ENCODE results near the gene RYR3.

Gene RYR3

GRCh38 chr15:33279613-33280205 is 31.1 kb upstream of the RYR3 start:
- Histone ChIP-seq H3K27ac (ENCODE audit: low read length) (no peak overlapping the region), H3K27me3 (ENCODE audit: low read depth, low read length) (peaks cover 31% of the 10 kb centered on the region)

GRCh38 chr15:33282226-33283020 is 28.3 kb upstream of the RYR3 start:
- Histone ChIP-seq H3K9ac (ENCODE audit: low read length) (no peak overlapping the region), H4K20me1 (ENCODE audit: insufficient read depth, low read length) (no peaks in the 10 kb centered on the region)

More at GRCh38 chr15:33279613-33280205, 31.1 kb upstream of the RYR3 start:
- no peak for TF ChIP-seq EZH2phosphoT487 (IDR thresholded peaks at IDR 0.05; ENCODE audit: low read depth)
- TF ChIP-seq, protein P1, sequence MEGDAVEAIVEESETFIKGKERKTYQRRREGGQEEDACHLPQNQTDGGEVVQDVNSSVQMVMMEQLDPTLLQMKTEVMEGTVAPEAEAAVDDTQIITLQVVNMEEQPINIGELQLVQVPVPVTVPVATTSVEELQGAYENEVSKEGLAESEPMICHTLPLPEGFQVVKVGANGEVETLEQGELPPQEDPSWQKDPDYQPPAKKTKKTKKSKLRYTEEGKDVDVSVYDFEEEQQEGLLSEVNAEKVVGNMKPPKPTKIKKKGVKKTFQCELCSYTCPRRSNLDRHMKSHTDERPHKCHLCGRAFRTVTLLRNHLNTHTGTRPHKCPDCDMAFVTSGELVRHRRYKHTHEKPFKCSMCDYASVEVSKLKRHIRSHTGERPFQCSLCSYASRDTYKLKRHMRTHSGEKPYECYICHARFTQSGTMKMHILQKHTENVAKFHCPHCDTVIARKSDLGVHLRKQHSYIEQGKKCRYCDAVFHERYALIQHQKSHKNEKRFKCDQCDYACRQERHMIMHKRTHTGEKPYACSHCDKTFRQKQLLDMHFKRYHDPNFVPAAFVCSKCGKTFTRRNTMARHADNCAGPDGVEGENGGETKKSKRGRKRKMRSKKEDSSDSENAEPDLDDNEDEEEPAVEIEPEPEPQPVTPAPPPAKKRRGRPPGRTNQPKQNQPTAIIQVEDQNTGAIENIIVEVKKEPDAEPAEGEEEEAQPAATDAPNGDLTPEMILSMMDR (IDR thresholded peaks at IDR 0.05; ENCODE audit: low read depth, low read length): no peak
- no peaks in the 10 kb centered on the region for H3K4me1 ChIP-seq (ENCODE audit: low read length)
- H3K36me3 ChIP-seq (replicated peaks; ENCODE audit: low read depth, low read length): no peaks in the 10 kb centered on the region
- H3K4me3 ChIP-seq (ENCODE audit: low read length): no peak overlapping the region
- H3K9ac ChIP-seq (ENCODE audit: low read length): no peak overlapping the region
- no peaks in the 10 kb centered on the region for H4K20me1 ChIP-seq (ENCODE audit: insufficient read depth, low read length)
- H3K4me2 ChIP-seq (ENCODE audit: low read length): no peak overlapping the region
- H2AFZ ChIP-seq (ENCODE audit: low read depth, low read length): no peak overlapping the region
- no peaks in the 10 kb centered on the region for H3K9me3 ChIP-seq (ENCODE audit: insufficient read depth, low read length)
- no peaks in the 10 kb centered on the region for H3K79me2 ChIP-seq (ENCODE audit: low read length)

DNA sequence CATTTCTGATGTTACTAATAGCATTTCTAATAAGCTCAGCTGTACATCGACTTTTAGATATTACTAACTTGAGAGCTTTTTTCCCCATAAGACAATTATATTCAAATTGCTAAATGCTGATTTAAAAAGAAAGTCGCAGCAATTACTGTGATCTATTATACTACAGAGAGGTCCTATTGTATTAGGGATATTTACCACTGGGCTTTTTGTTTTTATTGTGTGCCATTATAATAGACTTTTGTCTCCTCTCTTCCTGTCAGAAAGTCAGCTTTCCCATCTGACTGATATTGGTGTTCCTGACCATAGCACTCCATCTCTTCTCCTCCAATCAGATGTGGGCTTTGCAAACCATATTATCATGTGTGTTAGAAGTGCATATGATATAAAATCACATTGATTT is 27.2 kb upstream of the RYR3 start:
- no peaks in the 10 kb centered on the region for H3K4me1 ChIP-seq (ENCODE audit: low read length)
- H3K4me2 ChIP-seq (ENCODE audit: low read length): no peak overlapping the region
- H3K4me3 ChIP-seq (ENCODE audit: low read length): no peak overlapping the region
- no peaks in the 10 kb centered on the region for H4K20me1 ChIP-seq (ENCODE audit: insufficient read depth, low read length)
- H3K9me3 ChIP-seq (ENCODE audit: insufficient read depth, low read length): no peaks in the 10 kb centered on the region
- H2AFZ ChIP-seq (ENCODE audit: low read depth, low read length): no peak overlapping the region
- no peaks in the 10 kb centered on the region for H3K36me3 ChIP-seq (replicated peaks; ENCODE audit: low read depth, low read length)
- peaks cover 14% of the 10 kb centered on the region; the same call in 1 of the 2 replicates for H3K27me3 ChIP-seq (ENCODE audit: low read depth, low read length)
- TF ChIP-seq, protein P1 (IDR thresholded peaks at IDR 0.05; ENCODE audit: low read depth, low read length): no peak
- no peak for TF ChIP-seq EZH2phosphoT487 (IDR thresholded peaks at IDR 0.05; ENCODE audit: low read depth)
- H3K9ac ChIP-seq (ENCODE audit: low read length): no peak overlapping the region
- H3K79me2 ChIP-seq (ENCODE audit: low read length): no peaks in the 10 kb centered on the region
- no peak overlapping the region for H3K27ac ChIP-seq (ENCODE audit: low read length)

More at GRCh38 chr15:33282226-33283020, 28.3 kb upstream of the RYR3 start:
- no peak overlapping the region for H3K4me2 ChIP-seq (ENCODE audit: low read length)
- H3K9me3 ChIP-seq (ENCODE audit: insufficient read depth, low read length): no peaks in the 10 kb centered on the region
- TF ChIP-seq, protein P1 (IDR thresholded peaks at IDR 0.05; ENCODE audit: low read depth, low read length): no peak
- TF ChIP-seq EZH2phosphoT487 (IDR thresholded peaks at IDR 0.05; ENCODE audit: low read depth): no peak
- H3K27ac ChIP-seq (ENCODE audit: low read length): no peak overlapping the region
- H2AFZ ChIP-seq (ENCODE audit: low read depth, low read length): no peak overlapping the region
- no peaks in the 10 kb centered on the region for H3K79me2 ChIP-seq (ENCODE audit: low read length)
- H3K27me3 ChIP-seq (ENCODE audit: low read depth, low read length): peaks cover 23% of the 10 kb centered on the region
- no peaks in the 10 kb centered on the region for H3K36me3 ChIP-seq (replicated peaks; ENCODE audit: low read depth, low read length)
- H3K4me3 ChIP-seq (ENCODE audit: low read length): no peak overlapping the region
- H3K4me1 ChIP-seq (ENCODE audit: low read length): no peaks in the 10 kb centered on the region

DNA sequence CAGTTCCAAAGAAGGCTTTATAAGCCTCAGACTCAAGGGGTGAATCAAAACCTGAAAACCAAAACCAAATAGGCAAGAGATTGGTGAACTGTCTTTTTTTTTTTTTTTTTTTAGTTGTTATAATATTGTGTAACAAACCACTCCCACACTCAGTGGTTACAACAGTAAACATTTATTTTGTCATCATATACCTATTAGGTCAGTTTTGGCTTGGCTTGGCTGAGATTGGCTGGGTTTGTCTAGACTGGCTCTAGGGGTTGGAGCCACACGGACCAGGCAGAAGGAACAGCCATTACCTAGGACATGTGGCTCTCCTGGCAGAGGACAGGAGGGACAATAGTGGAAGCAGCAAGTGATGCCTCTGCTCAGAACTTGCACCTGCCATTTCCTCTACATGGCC is 26.4 kb upstream of the RYR3 start:
- Histone ChIP-seq H3K27me3 (ENCODE audit: low read depth, low read length) (peaks cover 6% of the 10 kb centered on the region; the same call in 1 of the 2 replicates), H3K4me1 (ENCODE audit: low read length) (no peaks in the 10 kb centered on the region), H3K4me2 (ENCODE audit: low read length) (no peak overlapping the region), H2AFZ (ENCODE audit: low read depth, low read length) (no peak overlapping the region), H3K36me3 (replicated peaks; ENCODE audit: low read depth, low read length) (no peaks in the 10 kb centered on the region), H3K27ac (ENCODE audit: low read length) (no peak overlapping the region), H3K79me2 (ENCODE audit: low read length) (no peaks in the 10 kb centered on the region), H4K20me1 (ENCODE audit: insufficient read depth, low read length) (no peaks in the 10 kb centered on the region), H3K9ac (ENCODE audit: low read length) (no peak overlapping the region), H3K9me3 (ENCODE audit: insufficient read depth, low read length) (no peaks in the 10 kb centered on the region), H3K4me3 (ENCODE audit: low read length) (no peak overlapping the region)
- TF ChIP-seq, protein P1 (IDR thresholded peaks at IDR 0.05; ENCODE audit: low read depth, low read length): no peak
- TF ChIP-seq EZH2phosphoT487 (IDR thresholded peaks at IDR 0.05; ENCODE audit: low read depth): no peak

Measured in OCI-LY3 (cell line).